Kidney (tissue), 14 donors: ENCODE results near the gene SHROOM1. TPM values are rescaled to one million over a fixed set of nuclear protein-coding genes. Genes with fewer than 3 reads are reported as not detected.
A peak's percentile ranks its signal among the peaks of the same experiment; 100 is the strongest.

ENCODE experiments used
- DNase-seq, 5 donors: peaks; one replicate each; pipeline ENCODE4 v3.0.0-alpha.2; 2013 to 2020
- FAIRE-seq: peaks from 2 replicates; lab custom pipeline; 2012; peaks lifted over from hg19 to GRCh38; lab: Jason Lieb, UNC
- H3K27ac ChIP-seq, 2 donors: one replicate each; pipeline ENCODE4 v1.7.0; 2013; ENCODE audit warnings: low read depth in 2 of 2, low read length in 2 of 2, inconsistent platforms in 1 of 2
- H3K27me3 ChIP-seq: one replicate; pipeline ENCODE4 v1.7.1; 2013; ENCODE audit warnings: low read length, inconsistent platforms; ENCODE audit not compliant: control insufficient read depth, insufficient read depth
- H3K36me3 ChIP-seq, 3 donors: one replicate each; pipeline versions ENCODE4 v1.7.0 to v1.7.1; 2013; ENCODE audit warnings: low read length in 3 of 3, control low read depth in 1 of 3, inconsistent platforms in 1 of 3; ENCODE audit not compliant: insufficient read depth in 3 of 3, control insufficient read depth in 2 of 3
- H3K4me1 ChIP-seq, 3 donors: one replicate each; pipeline versions ENCODE4 v1.7.0 to v1.7.1; 2013; ENCODE audit warnings: low read length in 3 of 3, inconsistent platforms in 1 of 3, low read depth in 1 of 3; ENCODE audit not compliant: control insufficient read depth in 2 of 3, insufficient read depth in 2 of 3
- H3K4me3 ChIP-seq, 3 donors: one replicate each; pipeline versions ENCODE4 v1.7.0 to v1.8.1; 2013; ENCODE audit warnings: low read length in 3 of 3, control low read depth in 1 of 3, inconsistent platforms in 1 of 3
- H3K9ac ChIP-seq, 3 donors: one replicate each; pipeline versions ENCODE4 v1.7.0 to v1.7.1; 2013; ENCODE audit warnings: low read length in 3 of 3, control low read depth in 1 of 3, inconsistent platforms in 1 of 3
- H3K9me3 ChIP-seq, 3 donors: one replicate each; pipeline versions ENCODE4 v1.7.0 to v1.7.1; 2013; ENCODE audit warnings: low read length in 3 of 3, control low read depth in 1 of 3, inconsistent platforms in 1 of 3; ENCODE audit not compliant: control insufficient read depth in 2 of 3, insufficient read depth in 1 of 3
- intact Hi-C: fragments of 100-400 bp; cut with DNase I; formaldehyde crosslinking; loops from one replicate; pipeline ENCODE4 v1.11.1; 2022
- polyA plus RNA-seq: library from polyadenylated mRNA; stranded (reverse); fragments of 350-450 nt; fragmentation: Illumina TruSeq; extraction: RNeasy Lipid Tissue Mini Kit (QIAGEN cat#74804); gene quantifications from one replicate; pipeline ENCODE4 v1.2.3, GENCODE V29; 2014; ENCODE audit warnings: low read depth, low replicate concordance; ENCODE audit not compliant: insufficient read depth
- total RNA-seq: library from RNA; stranded (reverse); fragmentation: NEBNext Ultra II Directional; extraction: Animal tissue kit (Norgen Biotek cat#: 25700); gene quantifications from one replicate; pipeline ENCODE4 v1.2.1, GENCODE V29; 2021
- TF ChIP-seq, protein P1 (sequence below): IDR thresholded peaks from 3 replicates; pipeline ENCODE4 v1.5.1; 2012; ENCODE audit warnings: mild to moderate bottlenecking, moderate library complexity, borderline replicate concordance; ENCODE audit not compliant: insufficient read depth; ENCODE audit errors: extremely low read depth
- donor health status: control.
- donor health status: control.
- donor health status: control.
- donor health status: control.
- donor health status: control.
- donor health status: DM: yes; HTN: yes; CAD: no.
- donor health status: Normal renal cell carcinoma (clear cell type).

Gene SHROOM1
- total and polyA plus RNA-seq, 2 donors from 2014 or later, result 7.8 to 13.4 TPM

DNA sequence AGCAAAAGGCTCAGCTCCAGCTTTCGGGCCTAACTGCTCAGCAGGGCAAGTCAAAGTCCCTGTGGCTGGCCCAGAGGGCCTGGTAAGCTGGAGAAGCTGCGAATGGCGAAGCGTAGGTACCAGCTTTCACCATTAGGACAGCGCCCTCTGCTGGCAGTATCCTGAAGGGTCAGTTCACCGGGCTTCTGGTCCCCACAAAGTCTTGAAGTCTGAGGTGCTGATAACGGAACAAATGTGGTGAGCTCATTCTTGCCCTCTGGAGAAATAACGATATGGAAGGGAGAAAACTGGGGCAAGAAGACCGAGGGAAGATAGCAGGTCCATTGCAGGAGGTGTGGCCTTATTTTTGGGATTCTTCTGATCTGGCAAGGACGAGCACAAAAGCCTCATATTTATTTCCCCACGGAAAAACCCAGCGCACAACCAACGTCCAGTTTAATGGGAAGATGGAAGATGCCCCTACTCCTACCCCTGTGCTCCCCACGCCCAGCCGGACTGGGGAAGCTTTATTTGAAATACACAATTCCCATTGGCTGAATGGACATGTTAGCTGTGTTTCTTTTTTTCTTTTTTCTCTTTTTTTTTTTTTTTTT is 10.2 kb downstream of the SHROOM1 start:
- peaks cover 0 to 3% (median 0%) of the 10 kb centered on the region in 3 donors for H3K4me1 ChIP-seq

DNA sequence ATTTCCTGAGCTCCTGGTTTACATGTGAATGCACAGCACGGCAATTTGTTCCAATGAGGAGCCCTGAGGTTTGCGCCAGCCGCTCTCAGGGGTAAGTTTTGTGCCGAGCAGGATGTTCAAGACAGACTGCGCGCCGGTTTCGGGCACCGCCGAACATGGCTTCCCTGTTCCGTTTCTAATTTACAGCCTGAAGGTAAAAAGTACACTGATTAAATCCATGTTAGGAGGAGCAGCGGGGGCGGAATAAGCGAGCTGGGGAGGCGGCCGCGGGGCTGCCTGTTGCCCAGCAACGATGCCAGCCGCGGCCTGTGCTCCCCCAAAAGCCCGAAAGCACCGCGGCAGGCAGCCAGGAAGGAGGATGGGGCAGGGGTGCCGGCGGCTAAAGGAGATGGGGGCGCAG is 11.0 kb downstream of the SHROOM1 start:
- FAIRE-seq, result no peak
- DNase-seq, result peak in 4 of 5 donors; percentile 49 to 67 (median 55)
- H3K4me3 ChIP-seq, result peak overlapping the region in 1 of 3 donors; percentile 36
- H3K27me3 ChIP-seq, result no peaks in the 10 kb centered on the region
- no peaks in the 10 kb centered on the region for H3K36me3 ChIP-seq
- no peak overlapping the region for H3K27ac ChIP-seq
- H3K4me1 ChIP-seq, result peaks cover 0 to 3% (median 0%) of the 10 kb centered on the region in 3 donors
- intact Hi-C loops, result no loop called here
- peak overlapping the region in 1 of 3 donors; percentile 63 for H3K9ac ChIP-seq
- TF ChIP-seq, protein P1, sequence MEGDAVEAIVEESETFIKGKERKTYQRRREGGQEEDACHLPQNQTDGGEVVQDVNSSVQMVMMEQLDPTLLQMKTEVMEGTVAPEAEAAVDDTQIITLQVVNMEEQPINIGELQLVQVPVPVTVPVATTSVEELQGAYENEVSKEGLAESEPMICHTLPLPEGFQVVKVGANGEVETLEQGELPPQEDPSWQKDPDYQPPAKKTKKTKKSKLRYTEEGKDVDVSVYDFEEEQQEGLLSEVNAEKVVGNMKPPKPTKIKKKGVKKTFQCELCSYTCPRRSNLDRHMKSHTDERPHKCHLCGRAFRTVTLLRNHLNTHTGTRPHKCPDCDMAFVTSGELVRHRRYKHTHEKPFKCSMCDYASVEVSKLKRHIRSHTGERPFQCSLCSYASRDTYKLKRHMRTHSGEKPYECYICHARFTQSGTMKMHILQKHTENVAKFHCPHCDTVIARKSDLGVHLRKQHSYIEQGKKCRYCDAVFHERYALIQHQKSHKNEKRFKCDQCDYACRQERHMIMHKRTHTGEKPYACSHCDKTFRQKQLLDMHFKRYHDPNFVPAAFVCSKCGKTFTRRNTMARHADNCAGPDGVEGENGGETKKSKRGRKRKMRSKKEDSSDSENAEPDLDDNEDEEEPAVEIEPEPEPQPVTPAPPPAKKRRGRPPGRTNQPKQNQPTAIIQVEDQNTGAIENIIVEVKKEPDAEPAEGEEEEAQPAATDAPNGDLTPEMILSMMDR, result no peak
- no peaks in the 10 kb centered on the region for H3K9me3 ChIP-seq

More for the DNA sequence above, 10.2 kb downstream of the SHROOM1 start:
- Histone ChIP-seq H3K9ac (peak overlapping the region in 1 of 3 donors; percentile 63), H3K27me3 (no peaks in the 10 kb centered on the region), H3K9me3 (no peaks in the 10 kb centered on the region), H3K36me3 (no peaks in the 10 kb centered on the region), H3K4me3 (peak overlapping the region in 1 of 3 donors; percentile 36), H3K27ac (peak overlapping the region in 1 of 2 donors; percentile 25)
- TF ChIP-seq, protein P1, result peak; percentile 88
- intact Hi-C loops, result no loop called here
- DNase-seq, result peak; percentile 92 to 96 (median 94)
- no peak for FAIRE-seq

DNA sequence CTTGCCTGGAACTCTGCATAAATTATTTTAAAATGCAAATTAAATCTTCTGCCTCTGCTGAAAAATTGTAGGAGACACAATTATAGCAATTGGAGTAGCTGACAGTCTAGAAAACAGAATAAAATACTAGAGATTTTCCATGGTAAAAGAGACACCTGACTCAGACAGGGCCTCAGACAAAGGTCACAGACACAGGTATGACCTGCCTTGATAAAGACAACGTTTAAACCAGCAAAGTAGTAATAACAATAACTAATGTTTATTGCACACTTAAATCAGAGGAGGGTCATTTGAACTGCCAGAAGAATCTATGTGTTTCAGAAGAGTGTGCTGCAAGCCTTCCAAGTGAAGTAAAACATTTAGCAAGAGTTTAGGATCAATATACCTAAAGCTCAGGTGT is 13.4 kb downstream of the SHROOM1 start:
- Histone ChIP-seq H3K9ac (no peak overlapping the region), H3K9me3 (no peaks in the 10 kb centered on the region), H3K4me3 (no peak overlapping the region), H3K36me3 (no peaks in the 10 kb centered on the region), H3K27me3 (peaks cover 7% of the 10 kb centered on the region), H3K27ac (no peak overlapping the region), H3K4me1 (peaks cover 0 to 2% (median 0%) of the 10 kb centered on the region in 3 donors)
- no peak for DNase-seq
- TF ChIP-seq, protein P1, result no peak
- intact Hi-C loops, result no loop called here
- FAIRE-seq, result no peak
